SK-N-SH treated with all-trans-retinoic acid at 6 μM for 48 hours (cell line): ENCODE data around the gene TNNI2.

ENCODE experiments used
- ATAC-seq: fragments of 200-7000 bp; cut with Tn5 transposase; 3 replicates; pipeline ENCODE4 v1.9.1; 2020; ENCODE audit warnings: mild to moderate bottlenecking, moderate library complexity
- ARNTL ChIP-seq: fragments of 450-650 bp; formaldehyde crosslinking; IDR thresholded peaks from 2 replicates; pipeline ENCODE4 v1.5.0; 2020; ENCODE audit warnings: low read depth, mild to moderate bottlenecking, moderate library complexity, borderline replicate concordance
- BACH2 ChIP-seq: fragments of 250-450 bp; sonication (Bioruptor Pico); IDR thresholded peaks from 2 replicates; pipeline ENCODE4 v1.9.0; 2021; ENCODE audit warnings: mild to moderate bottlenecking, borderline replicate concordance
- GLIS3 ChIP-seq: fragments of 250-450 bp; sonication (Bioruptor Pico); IDR thresholded peaks from 2 replicates; pipeline ENCODE4 v1.5.0; 2020; ENCODE audit warnings: mild to moderate bottlenecking, moderate library complexity
- ISL1 ChIP-seq: fragments of 250-450 bp; sonication (Bioruptor Pico); IDR thresholded peaks from 2 replicates; pipeline ENCODE4 v2.1.2; 2022; ENCODE audit warnings: mild to moderate bottlenecking, moderate library complexity
- PPARA ChIP-seq: fragments of 250-450 bp; sonication (Bioruptor Pico); IDR thresholded peaks from 2 replicates; pipeline ENCODE4 v1.5.0; 2020; ENCODE audit warnings: mild to moderate bottlenecking, borderline replicate concordance
- RARB ChIP-seq: fragments of 250-450 bp; sonication (Bioruptor Pico); IDR thresholded peaks from 2 replicates; pipeline ENCODE4 v1.8.0; 2021; ENCODE audit warnings: mild to moderate bottlenecking, moderate library complexity
- TCF4 ChIP-seq: fragments of 250-450 bp; sonication (Bioruptor Pico); IDR thresholded peaks from 2 replicates; pipeline ENCODE4 v1.8.0; 2021; ENCODE audit warnings: mild to moderate bottlenecking, moderate library complexity, borderline replicate concordance
- ZNF70 ChIP-seq: fragments of 450-650 bp; formaldehyde crosslinking; IDR thresholded peaks from 2 replicates; pipeline ENCODE4 v1.5.0; 2020; ENCODE audit warnings: mild to moderate bottlenecking, moderate library complexity
- ZNF8 ChIP-seq: fragments of 450-650 bp; formaldehyde crosslinking; IDR thresholded peaks from 2 replicates; pipeline ENCODE4 v1.5.0; 2020; ENCODE audit warnings: mild to moderate bottlenecking, moderate library complexity
- TF ChIP-seq, protein P1 (sequence below): fragments of 250-450 bp; sonication (Bioruptor Pico); IDR thresholded peaks from 2 replicates; pipeline ENCODE4 v1.8.0; 2021; ENCODE audit warnings: low read depth, mild to moderate bottlenecking, moderate library complexity, borderline replicate concordance
- TF ChIP-seq, protein P2 (sequence below): fragments of 250-450 bp; sonication (Bioruptor Pico); IDR thresholded peaks from 2 replicates; pipeline ENCODE4 v1.5.1; 2021; ENCODE audit warnings: mild to moderate bottlenecking, moderate library complexity
- TF ChIP-seq, protein P3 (sequence below): fragments of 250-450 bp; sonication (Bioruptor Pico); IDR thresholded peaks from 2 replicates; pipeline ENCODE4 v1.5.1; 2020; ENCODE audit warnings: low read depth, mild to moderate bottlenecking, moderate library complexity
- TF ChIP-seq, protein P4 (sequence below): fragments of 250-450 bp; sonication (Bioruptor Pico); IDR thresholded peaks from 2 replicates; pipeline ENCODE4 v1.5.0; 2020; ENCODE audit warnings: mild to moderate bottlenecking, moderate library complexity

Gene TNNI2

DNA sequence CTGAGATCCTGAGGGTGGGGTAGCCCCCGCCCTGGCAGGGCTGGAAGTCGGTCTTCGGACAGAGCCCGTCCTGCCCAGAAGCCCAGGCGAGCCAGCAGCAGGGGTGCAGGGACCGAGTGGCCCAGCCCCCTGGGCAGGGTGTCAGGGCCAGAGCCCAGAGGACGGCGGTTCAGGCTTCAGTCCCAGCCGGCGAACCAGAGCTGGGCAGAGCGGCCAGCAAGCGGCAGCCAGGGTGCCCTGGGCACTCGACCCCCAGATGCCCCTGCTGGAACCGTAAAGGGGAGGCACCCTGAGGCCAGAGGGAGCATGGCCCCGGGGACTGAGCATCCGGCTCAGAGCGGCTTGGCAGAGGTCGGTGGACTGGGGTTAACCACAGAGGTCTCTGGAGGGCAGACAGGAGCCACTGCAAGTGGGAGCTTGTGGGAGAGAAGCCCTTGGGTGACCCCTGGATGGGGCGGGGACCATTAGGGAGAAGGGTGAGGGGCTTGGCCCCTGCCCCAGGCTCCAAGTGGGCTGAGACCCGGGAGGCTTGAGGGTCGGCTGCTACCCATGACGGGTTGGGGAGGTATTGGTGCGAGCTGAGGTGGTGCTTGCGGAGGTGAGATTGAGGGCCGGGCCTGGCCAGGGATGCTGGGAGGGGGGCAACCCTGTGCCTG is 30.0 kb downstream of the TNNI2 start:
- ATAC-seq: no peak
- TF ChIP-seq, protein P1, sequence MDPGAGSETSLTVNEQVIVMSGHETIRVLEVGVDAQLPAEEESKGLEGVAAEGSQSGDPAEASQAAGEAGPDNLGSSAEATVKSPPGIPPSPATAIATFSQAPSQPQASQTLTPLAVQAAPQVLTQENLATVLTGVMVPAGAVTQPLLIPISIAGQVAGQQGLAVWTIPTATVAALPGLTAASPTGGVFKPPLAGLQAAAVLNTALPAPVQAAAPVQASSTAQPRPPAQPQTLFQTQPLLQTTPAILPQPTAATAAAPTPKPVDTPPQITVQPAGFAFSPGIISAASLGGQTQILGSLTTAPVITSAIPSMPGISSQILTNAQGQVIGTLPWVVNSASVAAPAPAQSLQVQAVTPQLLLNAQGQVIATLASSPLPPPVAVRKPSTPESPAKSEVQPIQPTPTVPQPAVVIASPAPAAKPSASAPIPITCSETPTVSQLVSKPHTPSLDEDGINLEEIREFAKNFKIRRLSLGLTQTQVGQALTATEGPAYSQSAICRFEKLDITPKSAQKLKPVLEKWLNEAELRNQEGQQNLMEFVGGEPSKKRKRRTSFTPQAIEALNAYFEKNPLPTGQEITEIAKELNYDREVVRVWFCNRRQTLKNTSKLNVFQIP (CRISPR knock-in tag): no peak
- TF ChIP-seq ZNF8 (CRISPR knock-in tag) (no peak), ARNTL (CRISPR knock-in tag) (no peak), ISL1 (CRISPR knock-in tag) (no peak), RARB (no peak), GLIS3 (CRISPR knock-in tag) (no peak), BACH2 (CRISPR knock-in tag) (no peak), TCF4 (CRISPR knock-in tag) (no peak)
- TF ChIP-seq, protein P2, sequence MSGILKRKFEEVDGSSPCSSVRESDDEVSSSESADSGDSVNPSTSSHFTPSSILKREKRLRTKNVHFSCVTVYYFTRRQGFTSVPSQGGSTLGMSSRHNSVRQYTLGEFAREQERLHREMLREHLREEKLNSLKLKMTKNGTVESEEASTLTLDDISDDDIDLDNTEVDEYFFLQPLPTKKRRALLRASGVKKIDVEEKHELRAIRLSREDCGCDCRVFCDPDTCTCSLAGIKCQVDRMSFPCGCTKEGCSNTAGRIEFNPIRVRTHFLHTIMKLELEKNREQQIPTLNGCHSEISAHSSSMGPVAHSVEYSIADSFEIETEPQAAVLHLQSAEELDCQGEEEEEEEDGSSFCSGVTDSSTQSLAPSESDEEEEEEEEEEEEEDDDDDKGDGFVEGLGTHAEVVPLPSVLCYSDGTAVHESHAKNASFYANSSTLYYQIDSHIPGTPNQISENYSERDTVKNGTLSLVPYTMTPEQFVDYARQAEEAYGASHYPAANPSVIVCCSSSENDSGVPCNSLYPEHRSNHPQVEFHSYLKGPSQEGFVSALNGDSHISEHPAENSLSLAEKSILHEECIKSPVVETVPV (CRISPR knock-in tag): no peak

DNA sequence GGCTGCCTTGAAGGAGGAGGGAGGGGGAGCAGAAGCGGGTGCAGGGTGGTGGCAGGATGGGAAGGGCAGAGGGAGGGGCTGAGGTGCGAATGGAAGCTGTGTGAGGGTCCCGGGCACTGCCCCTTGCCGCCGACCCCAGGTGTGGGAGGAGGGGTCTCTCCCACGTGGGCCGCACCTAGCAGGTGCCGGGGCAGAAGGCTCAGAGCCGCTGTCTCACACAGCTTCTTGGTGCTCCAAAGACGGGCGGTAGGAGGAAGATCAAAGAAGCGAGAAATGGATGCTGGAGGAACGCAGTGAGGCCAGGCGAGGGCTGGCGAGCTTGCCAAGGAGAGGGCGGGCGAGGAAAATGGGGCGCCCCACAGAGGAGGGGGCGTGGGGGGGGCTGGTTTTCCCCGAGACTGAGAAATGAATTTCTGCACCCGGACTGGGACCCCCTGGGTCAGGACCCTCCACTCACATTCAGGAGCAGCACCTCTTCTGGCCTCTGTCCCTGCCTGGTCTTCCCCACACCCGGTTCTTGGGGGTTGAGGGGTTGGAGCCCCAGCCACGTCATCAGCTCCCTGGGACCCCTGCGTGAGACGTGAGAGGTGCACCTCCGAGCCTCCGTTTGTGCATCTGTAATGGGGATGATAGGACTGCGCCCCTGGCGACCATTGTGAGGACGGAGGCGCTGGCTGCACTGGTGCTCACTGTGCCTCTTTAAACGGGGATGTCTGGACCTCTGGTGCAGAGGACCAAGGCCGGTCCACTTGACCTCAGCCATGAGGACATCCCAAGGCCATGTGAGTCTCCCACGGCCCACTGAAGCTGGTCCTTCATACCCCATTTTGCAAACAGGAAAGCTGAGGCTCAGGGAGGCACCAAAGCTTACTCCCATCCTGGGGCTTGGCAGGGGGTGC is 30.9 kb downstream of the TNNI2 start:
- ATAC-seq: no peak
- TF ChIP-seq TCF4 (CRISPR knock-in tag): no peak

DNA sequence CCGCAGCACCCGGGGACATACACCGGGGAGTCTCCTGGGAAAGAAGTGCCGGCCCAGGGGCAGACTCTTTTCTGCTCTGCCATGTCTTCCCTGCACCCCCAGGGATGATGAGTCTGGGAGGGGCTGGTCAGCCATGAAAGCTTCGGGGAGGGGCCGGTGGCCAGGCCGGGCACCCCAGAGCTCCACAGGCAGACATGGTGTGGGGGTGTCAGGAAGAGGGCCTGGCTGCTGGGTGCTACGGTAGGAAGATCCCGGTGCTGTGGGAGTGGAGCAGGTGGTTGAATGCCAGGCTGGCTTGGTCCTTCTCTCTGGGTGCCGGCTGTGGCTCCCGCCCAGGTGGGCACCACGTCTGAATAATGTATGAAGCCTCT is 31.5 kb downstream of the TNNI2 start:
- TF ChIP-seq, protein P3, sequence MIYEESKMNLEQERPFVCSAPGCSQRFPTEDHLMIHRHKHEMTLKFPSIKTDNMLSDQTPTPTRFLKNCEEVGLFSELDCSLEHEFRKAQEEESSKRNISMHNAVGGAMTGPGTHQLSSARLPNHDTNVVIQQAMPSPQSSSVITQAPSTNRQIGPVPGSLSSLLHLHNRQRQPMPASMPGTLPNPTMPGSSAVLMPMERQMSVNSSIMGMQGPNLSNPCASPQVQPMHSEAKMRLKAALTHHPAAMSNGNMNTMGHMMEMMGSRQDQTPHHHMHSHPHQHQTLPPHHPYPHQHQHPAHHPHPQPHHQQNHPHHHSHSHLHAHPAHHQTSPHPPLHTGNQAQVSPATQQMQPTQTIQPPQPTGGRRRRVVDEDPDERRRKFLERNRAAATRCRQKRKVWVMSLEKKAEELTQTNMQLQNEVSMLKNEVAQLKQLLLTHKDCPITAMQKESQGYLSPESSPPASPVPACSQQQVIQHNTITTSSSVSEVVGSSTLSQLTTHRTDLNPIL (CRISPR knock-in tag): no peak
- ATAC-seq: no peak

DNA sequence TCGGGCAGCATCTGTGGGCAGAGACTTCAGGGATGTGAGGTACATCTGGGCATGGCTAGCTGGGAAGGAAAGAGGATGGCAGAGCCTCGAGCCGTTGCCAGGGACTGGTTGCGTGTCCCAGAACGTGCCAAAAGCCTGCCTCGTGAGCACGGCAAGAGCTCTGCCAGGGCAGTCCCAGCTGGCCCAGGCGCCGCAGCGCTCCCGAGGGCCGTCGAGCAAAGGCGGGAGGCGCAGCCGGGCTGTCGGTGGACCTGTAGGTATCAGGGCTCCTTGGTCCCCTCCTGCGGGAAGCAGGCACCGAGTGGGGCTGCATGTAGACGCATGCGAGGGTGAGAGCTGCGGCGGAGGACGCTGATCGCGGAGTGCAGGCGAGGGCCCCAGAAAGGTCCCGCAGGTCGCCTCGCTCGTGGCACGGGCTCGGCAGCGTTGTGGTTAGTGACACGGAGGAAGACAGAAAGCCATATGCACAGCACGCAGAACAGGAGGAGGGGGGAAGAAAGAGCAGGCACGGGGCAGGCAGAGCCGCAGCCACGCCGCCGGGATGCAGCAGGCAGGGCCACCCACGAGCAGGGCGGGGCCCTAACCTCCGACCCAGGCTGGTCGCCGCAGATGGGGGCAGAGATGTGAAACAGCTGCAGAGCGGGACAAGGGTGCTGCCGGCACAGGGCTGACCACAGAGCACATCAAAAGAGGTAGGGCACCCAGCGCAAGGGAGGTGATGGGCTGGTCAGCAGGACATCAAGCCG is 32.1 kb downstream of the TNNI2 start:
- no peak for ATAC-seq
- TF ChIP-seq PPARA (CRISPR knock-in tag): no peak
- TF ChIP-seq ZNF70 (CRISPR knock-in tag): peak; percentile 98
- TF ChIP-seq ISL1 (CRISPR knock-in tag): no peak
- TF ChIP-seq ARNTL (CRISPR knock-in tag): no peak
- TF ChIP-seq, protein P1 (CRISPR knock-in tag): no peak
- TF ChIP-seq, protein P4, sequence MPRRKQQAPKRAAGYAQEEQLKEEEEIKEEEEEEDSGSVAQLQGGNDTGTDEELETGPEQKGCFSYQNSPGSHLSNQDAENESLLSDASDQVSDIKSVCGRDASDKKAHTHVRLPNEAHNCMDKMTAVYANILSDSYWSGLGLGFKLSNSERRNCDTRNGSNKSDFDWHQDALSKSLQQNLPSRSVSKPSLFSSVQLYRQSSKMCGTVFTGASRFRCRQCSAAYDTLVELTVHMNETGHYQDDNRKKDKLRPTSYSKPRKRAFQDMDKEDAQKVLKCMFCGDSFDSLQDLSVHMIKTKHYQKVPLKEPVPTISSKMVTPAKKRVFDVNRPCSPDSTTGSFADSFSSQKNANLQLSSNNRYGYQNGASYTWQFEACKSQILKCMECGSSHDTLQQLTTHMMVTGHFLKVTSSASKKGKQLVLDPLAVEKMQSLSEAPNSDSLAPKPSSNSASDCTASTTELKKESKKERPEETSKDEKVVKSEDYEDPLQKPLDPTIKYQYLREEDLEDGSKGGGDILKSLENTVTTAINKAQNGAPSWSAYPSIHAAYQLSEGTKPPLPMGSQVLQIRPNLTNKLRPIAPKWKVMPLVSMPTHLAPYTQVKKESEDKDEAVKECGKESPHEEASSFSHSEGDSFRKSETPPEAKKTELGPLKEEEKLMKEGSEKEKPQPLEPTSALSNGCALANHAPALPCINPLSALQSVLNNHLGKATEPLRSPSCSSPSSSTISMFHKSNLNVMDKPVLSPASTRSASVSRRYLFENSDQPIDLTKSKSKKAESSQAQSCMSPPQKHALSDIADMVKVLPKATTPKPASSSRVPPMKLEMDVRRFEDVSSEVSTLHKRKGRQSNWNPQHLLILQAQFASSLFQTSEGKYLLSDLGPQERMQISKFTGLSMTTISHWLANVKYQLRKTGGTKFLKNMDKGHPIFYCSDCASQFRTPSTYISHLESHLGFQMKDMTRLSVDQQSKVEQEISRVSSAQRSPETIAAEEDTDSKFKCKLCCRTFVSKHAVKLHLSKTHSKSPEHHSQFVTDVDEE (CRISPR knock-in tag): no peak
- TF ChIP-seq GLIS3 (CRISPR knock-in tag): no peak
- TF ChIP-seq, protein P3 (CRISPR knock-in tag): no peak
